ENCODE results near the gene HECTD2. TPM values are rescaled to one million over a fixed set of nuclear protein-coding genes. Genes with fewer than 3 reads are reported as not detected.

The HECTD2 gene
- total RNA-seq, 2 donors from 2014 or later, result 2.5 to 5.6 TPM

DNA sequence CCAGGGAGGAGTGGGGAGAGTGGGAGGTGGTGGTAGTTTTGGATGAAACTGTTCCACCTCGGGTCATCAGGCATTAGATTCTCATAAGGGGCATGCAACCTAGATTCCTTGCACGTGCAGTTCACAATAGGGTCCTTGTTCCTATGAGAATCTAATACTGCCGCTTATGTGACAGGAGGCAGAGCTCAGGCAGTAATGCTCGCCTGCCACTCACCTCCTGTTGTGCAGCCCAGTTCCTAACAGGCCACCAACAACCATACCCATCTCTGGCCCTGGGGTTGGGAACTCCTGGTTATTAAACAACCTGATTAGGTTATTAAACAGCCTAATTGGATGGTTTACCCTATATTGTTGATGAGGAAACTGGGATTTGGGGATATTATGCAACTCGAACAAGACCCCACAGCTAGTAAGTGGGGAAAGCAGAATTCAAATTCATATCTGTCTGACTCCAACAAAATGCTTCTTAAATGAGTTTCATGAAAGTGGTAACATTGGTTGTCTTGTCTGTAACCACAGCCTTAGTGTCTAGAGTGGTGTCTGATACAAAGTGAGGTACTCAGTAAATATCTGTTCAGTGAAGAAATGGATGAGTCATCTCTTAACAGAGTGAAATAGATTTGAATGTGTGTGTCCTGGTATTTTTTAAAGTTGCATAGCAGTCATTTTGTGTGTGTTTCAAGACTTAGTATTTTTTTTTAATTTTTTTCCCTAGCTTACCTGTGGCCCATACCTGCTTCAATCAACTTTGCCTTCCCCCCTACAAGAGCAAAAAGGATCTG lies 101.6 kb downstream of the HECTD2 start:
- TF ChIP-seq, protein P1, sequence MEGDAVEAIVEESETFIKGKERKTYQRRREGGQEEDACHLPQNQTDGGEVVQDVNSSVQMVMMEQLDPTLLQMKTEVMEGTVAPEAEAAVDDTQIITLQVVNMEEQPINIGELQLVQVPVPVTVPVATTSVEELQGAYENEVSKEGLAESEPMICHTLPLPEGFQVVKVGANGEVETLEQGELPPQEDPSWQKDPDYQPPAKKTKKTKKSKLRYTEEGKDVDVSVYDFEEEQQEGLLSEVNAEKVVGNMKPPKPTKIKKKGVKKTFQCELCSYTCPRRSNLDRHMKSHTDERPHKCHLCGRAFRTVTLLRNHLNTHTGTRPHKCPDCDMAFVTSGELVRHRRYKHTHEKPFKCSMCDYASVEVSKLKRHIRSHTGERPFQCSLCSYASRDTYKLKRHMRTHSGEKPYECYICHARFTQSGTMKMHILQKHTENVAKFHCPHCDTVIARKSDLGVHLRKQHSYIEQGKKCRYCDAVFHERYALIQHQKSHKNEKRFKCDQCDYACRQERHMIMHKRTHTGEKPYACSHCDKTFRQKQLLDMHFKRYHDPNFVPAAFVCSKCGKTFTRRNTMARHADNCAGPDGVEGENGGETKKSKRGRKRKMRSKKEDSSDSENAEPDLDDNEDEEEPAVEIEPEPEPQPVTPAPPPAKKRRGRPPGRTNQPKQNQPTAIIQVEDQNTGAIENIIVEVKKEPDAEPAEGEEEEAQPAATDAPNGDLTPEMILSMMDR (IDR thresholded peaks at IDR 0.05), result no peak
- intact Hi-C loops (cut with DNase I), result no loop called here
- H3K27ac ChIP-seq, result no peak overlapping the region

DNA sequence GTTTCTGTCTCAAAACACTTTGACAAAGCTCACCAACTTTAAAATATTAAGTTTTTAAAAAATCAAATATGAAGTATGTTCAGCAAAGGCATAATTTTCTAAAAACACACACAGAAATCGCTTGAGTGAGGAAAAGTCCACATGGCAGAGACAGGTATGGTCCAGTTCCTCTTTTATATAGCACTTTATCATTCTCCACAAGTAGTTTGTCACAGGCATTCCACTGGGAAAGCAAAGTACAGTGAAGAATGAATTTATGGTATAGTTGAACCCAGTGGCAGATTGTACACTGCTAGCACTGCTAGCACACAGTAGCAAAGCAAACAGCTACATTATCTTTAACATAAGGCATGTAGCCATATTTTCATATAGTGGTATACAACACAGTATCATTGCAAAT lies 102.3 kb downstream of the HECTD2 start:
- H3K27ac ChIP-seq, result no peak overlapping the region
- no peaks in the 10 kb centered on the region for H3K36me3 ChIP-seq
- no peak overlapping the region for H3K9ac ChIP-seq (ENCODE audit: low read depth in 2 of 2, low read length in 2 of 2)
- no peaks in the 10 kb centered on the region for H3K27me3 ChIP-seq
- intact Hi-C loops (cut with DNase I), result no loop called here
- DNase-seq, result no peak
- TF ChIP-seq, protein P1 (IDR thresholded peaks at IDR 0.05), result no peak
- no peaks in the 10 kb centered on the region for H3K9me3 ChIP-seq
- H3K4me3 ChIP-seq, result no peak overlapping the region
- no peaks in the 10 kb centered on the region for H3K4me1 ChIP-seq

More for the DNA sequence above, 101.6 kb downstream of the HECTD2 start:
- no peak for DNase-seq
- Histone ChIP-seq H3K27me3 (no peaks in the 10 kb centered on the region), H3K4me1 (no peaks in the 10 kb centered on the region), H3K9ac (ENCODE audit: low read depth in 2 of 2, low read length in 2 of 2) (no peak overlapping the region), H3K9me3 (no peaks in the 10 kb centered on the region), H3K36me3 (no peaks in the 10 kb centered on the region), H3K4me3 (no peak overlapping the region)

DNA sequence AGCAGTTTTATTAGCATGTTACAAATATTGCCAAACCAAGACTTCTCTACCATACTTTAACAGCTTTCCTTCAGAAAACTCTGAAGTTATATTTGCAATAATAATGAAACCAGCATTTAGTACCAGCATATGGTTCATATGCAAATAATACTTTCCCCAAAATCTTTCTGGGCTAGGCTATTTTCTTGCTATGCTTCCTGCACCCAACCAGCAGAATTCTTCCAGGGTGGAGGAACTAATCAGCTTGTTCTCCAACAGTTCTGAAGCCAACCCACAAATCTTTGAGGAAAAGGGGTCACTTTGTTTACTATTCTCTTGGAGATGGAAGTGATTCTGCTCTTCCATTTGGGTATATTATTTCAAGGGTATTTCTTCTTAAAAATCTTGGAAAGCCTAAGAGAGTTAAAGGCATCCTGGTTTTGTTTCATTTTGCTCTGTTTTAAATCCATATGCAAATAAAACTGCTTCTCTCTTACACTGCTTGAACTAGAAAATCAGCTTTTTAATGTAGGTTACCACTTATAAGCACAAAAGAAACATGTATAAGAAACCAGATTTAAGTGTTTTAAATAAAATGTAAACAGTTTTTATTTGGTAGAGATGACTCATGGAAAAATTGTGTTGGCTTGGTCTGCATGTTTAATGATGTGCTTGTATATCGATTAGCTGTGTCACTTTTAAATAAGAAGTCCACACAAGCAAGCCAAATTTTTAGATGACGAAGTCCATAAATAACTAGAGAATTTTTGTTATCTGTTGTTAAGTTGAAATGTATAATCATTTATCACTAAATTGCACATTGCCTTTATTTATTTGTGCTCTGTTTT lies 103.7 kb downstream of the HECTD2 start:
- intact Hi-C loops (cut with DNase I), result no loop called here
- Histone ChIP-seq H3K36me3 (no peaks in the 10 kb centered on the region), H3K4me1 (no peaks in the 10 kb centered on the region), H3K4me3 (no peak overlapping the region), H3K9ac (ENCODE audit: low read depth in 2 of 2, low read length in 2 of 2) (no peak overlapping the region), H3K9me3 (no peaks in the 10 kb centered on the region), H3K27ac (no peak overlapping the region), H3K27me3 (no peaks in the 10 kb centered on the region)
- TF ChIP-seq, protein P1 (IDR thresholded peaks at IDR 0.05), result no peak
- DNase-seq, result no peak

DNA sequence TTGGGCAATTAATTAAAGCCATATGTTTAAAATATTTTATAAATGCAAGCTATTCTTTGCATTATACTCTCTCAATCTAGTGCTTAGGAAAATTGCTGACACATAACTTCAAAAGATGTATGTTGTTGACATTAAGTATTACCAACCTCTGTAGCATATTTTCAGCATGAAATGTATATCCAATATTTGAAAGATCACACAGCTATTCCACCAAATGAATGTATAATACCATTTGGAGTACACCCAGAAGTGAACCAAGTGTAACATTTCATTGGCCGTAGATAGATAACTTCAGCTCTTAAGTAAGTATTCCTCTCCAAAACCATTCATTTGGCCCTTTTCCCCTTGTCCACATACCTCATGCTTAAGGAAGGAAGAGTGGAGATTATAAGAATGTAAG lies 104.6 kb downstream of the HECTD2 start:
- TF ChIP-seq, protein P1 (IDR thresholded peaks at IDR 0.05), result no peak
- H3K4me1 ChIP-seq, result no peaks in the 10 kb centered on the region
- intact Hi-C loops (cut with DNase I), result no loop called here
- no peak for DNase-seq
- H3K36me3 ChIP-seq, result no peaks in the 10 kb centered on the region
- H3K9me3 ChIP-seq, result no peaks in the 10 kb centered on the region
- H3K27me3 ChIP-seq, result no peaks in the 10 kb centered on the region
- H3K9ac ChIP-seq (ENCODE audit: low read depth in 2 of 2, low read length in 2 of 2), result no peak overlapping the region
- H3K4me3 ChIP-seq, result no peak overlapping the region
- H3K27ac ChIP-seq, result no peak overlapping the region

DNA sequence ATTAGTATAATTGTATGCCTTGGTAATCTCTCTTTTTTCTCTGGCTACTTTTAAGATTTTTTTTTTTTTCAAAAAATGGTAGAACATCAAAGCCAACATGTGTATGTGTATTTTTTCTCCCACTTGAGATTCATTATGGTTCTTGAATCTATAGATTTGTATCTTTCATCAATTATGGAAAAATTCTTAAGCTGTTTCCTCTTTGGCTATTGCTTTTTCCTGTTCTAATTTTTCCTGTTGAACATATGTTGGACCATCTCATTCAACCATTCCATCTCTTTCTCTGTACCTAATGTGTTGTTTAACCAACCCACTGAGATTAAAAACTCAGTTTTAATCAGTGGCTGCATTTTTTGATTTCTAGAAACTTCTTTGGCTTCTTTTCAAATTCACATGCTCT lies 107.2 kb downstream of the HECTD2 start:
- Histone ChIP-seq H3K9me3 (no peaks in the 10 kb centered on the region), H3K27ac (no peak overlapping the region), H3K4me3 (no peak overlapping the region), H3K36me3 (no peaks in the 10 kb centered on the region), H3K4me1 (no peaks in the 10 kb centered on the region), H3K27me3 (no peaks in the 10 kb centered on the region), H3K9ac (ENCODE audit: low read depth in 2 of 2, low read length in 2 of 2) (no peak overlapping the region)
- TF ChIP-seq, protein P1 (IDR thresholded peaks at IDR 0.05), result no peak
- DNase-seq, result no peak
- intact Hi-C loops (cut with DNase I), result no loop called here

All from colonic mucosa (tissue), 4 donors.